Activated CD4-positive, alpha-beta T cell treated with anti-CD3 and anti-CD28 coated beads for 24 hours (primary cell): ENCODE data around the gene PPM1D.
"Not testable (repeated sequence)": the region's sequence is repeated elsewhere in the genome, so short reads cannot be mapped to it uniquely, and the experiment has no call there.

Experiments used
- DNase-seq, 2 donors: peaks; one replicate each; pipeline ENCODE4 v3.0.0-alpha.2; 2020; ENCODE audit warnings: low read depth in 2 of 2

PPM1D gene

GRCh38 chr17:60593441-60594036 is 6.5 kb upstream of the PPM1D start:
- not testable (repeated sequence) for DNase-seq

GRCh38 chr17:60594170-60594569 is 5.8 kb upstream of the PPM1D start:
- DNase-seq: not testable (repeated sequence)

- DNase-seq: no peak
Measured at GRCh38 chr17:60594734-60595133, 5.3 kb upstream of the PPM1D start.

GRCh38 chr17:60597297-60597696 is 2.7 kb upstream of the PPM1D start:
- no peak for DNase-seq

- DNase-seq: no peak
Measured at GRCh38 chr17:60598001-60598736, 1.8 kb upstream of the PPM1D start.

DNA sequence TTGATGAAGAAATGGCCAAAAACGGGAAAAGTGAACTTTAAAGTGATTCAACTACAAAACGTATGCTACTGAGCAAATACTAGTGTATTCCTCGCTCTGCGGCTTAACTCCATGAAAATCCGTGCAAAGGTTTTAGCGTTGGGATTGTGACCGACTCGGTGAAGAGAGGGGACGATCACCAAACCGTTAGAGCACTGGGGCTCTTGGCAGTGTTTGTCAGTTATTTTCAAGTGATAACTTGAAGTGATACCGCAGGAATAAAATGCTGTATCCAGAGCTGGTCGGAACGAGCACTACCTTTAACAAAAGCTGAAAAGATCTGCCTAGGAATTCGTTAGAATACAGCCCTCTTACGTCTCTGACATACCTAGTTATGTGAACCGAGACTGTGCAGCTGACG is 773 bp upstream of the PPM1D start:
- no peak for DNase-seq

- DNase-seq: peak; percentile 43 to 54
Measured at GRCh38 chr17:60600490-60601446, 775 bp downstream of the PPM1D start.

- peak in 1 of 2 donors; percentile 16 for DNase-seq
Measured at GRCh38 chr17:60601447-60602384, 1.7 kb downstream of the PPM1D start.

- no peak for DNase-seq
Measured at GRCh38 chr17:60602385-60602742, 2.4 kb downstream of the PPM1D start.

GRCh38 chr17:60602871-60603270 is 2.9 kb downstream of the PPM1D start:
- no peak for DNase-seq

DNA sequence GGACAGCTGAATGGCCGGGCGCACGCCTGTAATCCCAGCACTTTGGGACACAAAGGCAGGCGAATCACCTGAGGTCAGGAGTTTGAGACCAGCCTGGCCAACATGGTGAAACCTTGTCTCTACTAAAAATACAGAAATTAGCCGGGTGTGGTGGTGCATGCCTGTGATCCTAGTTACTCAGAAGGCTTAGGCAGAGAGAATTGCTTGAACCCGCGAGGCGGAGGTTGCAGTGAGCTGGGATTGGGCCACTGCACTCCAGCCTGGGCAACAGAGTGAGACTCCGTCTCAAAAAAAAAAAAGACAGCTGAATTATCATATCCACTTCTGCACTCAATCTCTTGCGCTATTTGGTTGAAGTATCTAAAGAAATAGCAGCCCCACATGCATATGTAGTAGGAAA is 3.5 kb downstream of the PPM1D start:
- not testable (repeated sequence) for DNase-seq

GRCh38 chr17:60604686-60605334 is 4.8 kb downstream of the PPM1D start:
- DNase-seq: no peak

- DNase-seq: no peak
Measured at GRCh38 chr17:60606036-60606435, 6.0 kb downstream of the PPM1D start.

- DNase-seq: no peak
Measured at GRCh38 chr17:60610473-60610872, 10.5 kb downstream of the PPM1D start.

DNA sequence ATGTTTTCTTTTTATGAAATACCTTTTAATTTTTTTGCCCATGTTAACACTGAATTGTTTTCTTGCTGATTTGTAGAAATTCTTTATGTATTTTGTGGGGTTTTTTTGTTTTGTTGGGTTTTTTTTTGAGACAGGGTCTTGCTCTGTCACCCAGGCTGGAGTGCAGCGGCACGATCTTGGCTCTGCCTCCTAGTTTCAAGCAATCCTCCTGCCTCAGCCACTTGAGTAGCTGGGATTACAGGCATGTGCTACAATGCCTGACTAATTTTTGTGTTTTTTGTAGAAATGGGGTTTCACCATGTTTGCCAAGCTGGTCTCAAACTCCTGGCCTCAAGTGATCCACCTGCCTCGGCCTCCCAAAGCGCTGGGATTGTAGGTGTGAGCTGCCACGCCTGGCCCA is 11.3 kb downstream of the PPM1D start:
- DNase-seq: not testable (repeated sequence)

- no peak for DNase-seq
Measured at GRCh38 chr17:60613325-60613724, 13.3 kb downstream of the PPM1D start.

DNA sequence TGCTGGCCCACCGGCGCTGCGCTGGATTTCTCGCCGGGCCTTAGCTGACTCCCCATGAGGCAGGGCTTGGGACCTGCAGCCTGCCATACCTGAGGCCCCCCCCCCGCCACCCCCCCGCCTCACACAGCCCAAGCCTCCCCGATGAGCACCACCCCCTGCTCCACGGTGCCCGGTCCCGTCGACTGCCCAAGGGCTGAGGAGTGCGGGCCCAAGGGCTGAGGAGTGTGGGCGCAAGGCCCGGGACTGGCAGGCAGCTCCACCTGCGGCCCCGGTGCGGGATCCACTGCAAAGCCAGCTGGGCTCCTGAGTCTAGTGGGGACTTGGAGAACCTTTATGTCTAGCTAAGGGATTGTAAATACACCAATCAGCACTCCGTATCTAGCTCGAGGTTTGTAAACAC is 13.8 kb downstream of the PPM1D start:
- not testable (repeated sequence) for DNase-seq

GRCh38 chr17:60614247-60614646 is 14.3 kb downstream of the PPM1D start:
- DNase-seq: not testable (repeated sequence)

GRCh38 chr17:60615108-60615507 is 15.1 kb downstream of the PPM1D start:
- DNase-seq: no peak

GRCh38 chr17:60615840-60616239 is 15.8 kb downstream of the PPM1D start:
- no peak for DNase-seq

GRCh38 chr17:60618080-60618479 is 18.1 kb downstream of the PPM1D start:
- no peak for DNase-seq
